Glutamatergic neuron (in vitro differentiated cells): ENCODE data around the gene P2RY13. TPM values are rescaled to one million over a fixed set of nuclear protein-coding genes. Genes with fewer than 3 reads are reported as not detected.

Experiments used
- DNase-seq: peaks from one replicate; pipeline ENCODE4 v3.0.0; 2022
- H3K27ac Mint-ChIP-seq: one replicate; pipeline ENCODE4 v1.8.0; 2020; ENCODE audit warnings: mild to moderate bottlenecking, mixed read lengths, inconsistent platforms; ENCODE audit not compliant: unreplicated experiment
- H3K27me3 Mint-ChIP-seq: one replicate; pipeline ENCODE4 v1.8.0; 2020; ENCODE audit warnings: mild to moderate bottlenecking, moderate library complexity, mixed read lengths, inconsistent platforms; ENCODE audit not compliant: unreplicated experiment
- H3K36me3 Mint-ChIP-seq: one replicate; pipeline ENCODE4 v1.8.0; 2020; ENCODE audit warnings: mild to moderate bottlenecking, mixed read lengths, inconsistent platforms; ENCODE audit not compliant: unreplicated experiment
- H3K4me1 Mint-ChIP-seq: one replicate; pipeline ENCODE4 v1.8.0; 2020; ENCODE audit warnings: mild to moderate bottlenecking, low read depth, mixed read lengths, inconsistent platforms; ENCODE audit not compliant: unreplicated experiment
- H3K4me3 Mint-ChIP-seq: one replicate; pipeline ENCODE4 v1.8.0; 2020; ENCODE audit warnings: mild to moderate bottlenecking, mixed read lengths, inconsistent platforms; ENCODE audit not compliant: unreplicated experiment
- H3K9me3 Mint-ChIP-seq: one replicate; pipeline ENCODE4 v1.8.0; 2020; ENCODE audit warnings: mild to moderate bottlenecking, moderate library complexity, mixed read lengths, inconsistent platforms; ENCODE audit not compliant: unreplicated experiment
- total RNA-seq: library from RNA; stranded (reverse); fragmentation: NEBNext Ultra II Directional; extraction: Animal tissue kit (Norgen Biotek cat#: 25700); gene quantifications from one replicate; pipeline ENCODE4 v1.2.1, GENCODE V29; 2021; ENCODE audit not compliant: unreplicated experiment
- TF ChIP-seq, protein P1 (sequence below): fragments of 200-600 bp; sonication (generic); IDR thresholded peaks from one replicate; pipeline ENCODE4 v1.5.0; 2021; ENCODE audit not compliant: partially characterized antibody, unreplicated experiment

The P2RY13 gene
- total RNA-seq, 1 donor from 2014 or later = not detected

DNA sequence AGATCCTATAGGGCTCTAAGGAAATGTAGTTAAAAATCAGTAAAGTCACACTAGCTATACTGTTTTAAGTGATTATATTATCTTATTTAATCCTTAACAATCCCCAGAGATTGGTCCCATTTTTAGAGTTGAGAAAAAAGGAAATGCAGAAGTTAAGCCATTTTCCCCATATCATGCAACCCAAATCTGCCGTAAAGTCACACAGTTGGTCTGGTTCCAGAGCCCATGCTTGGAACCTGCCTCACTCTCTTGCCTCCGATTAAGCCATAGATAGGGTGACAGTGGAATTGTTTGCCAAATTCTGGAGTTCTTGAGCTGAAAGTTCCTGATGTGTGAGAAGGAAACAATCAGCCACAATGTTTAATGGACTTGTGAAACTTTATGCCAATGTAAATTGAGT lies 2.3 kb upstream of the P2RY13 start:
- H3K4me3 Mint-ChIP-seq = no peak overlapping the region
- TF ChIP-seq, protein P1, sequence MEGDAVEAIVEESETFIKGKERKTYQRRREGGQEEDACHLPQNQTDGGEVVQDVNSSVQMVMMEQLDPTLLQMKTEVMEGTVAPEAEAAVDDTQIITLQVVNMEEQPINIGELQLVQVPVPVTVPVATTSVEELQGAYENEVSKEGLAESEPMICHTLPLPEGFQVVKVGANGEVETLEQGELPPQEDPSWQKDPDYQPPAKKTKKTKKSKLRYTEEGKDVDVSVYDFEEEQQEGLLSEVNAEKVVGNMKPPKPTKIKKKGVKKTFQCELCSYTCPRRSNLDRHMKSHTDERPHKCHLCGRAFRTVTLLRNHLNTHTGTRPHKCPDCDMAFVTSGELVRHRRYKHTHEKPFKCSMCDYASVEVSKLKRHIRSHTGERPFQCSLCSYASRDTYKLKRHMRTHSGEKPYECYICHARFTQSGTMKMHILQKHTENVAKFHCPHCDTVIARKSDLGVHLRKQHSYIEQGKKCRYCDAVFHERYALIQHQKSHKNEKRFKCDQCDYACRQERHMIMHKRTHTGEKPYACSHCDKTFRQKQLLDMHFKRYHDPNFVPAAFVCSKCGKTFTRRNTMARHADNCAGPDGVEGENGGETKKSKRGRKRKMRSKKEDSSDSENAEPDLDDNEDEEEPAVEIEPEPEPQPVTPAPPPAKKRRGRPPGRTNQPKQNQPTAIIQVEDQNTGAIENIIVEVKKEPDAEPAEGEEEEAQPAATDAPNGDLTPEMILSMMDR = no peak
- no peak for DNase-seq
- H3K27ac Mint-ChIP-seq = no peak overlapping the region
- peaks cover 2% of the 10 kb centered on the region for H3K9me3 Mint-ChIP-seq
- H3K36me3 Mint-ChIP-seq = no peaks in the 10 kb centered on the region
- no peaks in the 10 kb centered on the region for H3K27me3 Mint-ChIP-seq
- no peaks in the 10 kb centered on the region for H3K4me1 Mint-ChIP-seq

GRCh38 chr3:151330899-151331298 lies 1.6 kb upstream of the P2RY13 start:
- Mint-ChIP-seq H3K4me3 (no peak overlapping the region), H3K4me1 (no peaks in the 10 kb centered on the region), H3K36me3 (no peaks in the 10 kb centered on the region), H3K9me3 (peaks cover 2% of the 10 kb centered on the region), H3K27me3 (no peaks in the 10 kb centered on the region), H3K27ac (no peak overlapping the region)
- DNase-seq = no peak
- TF ChIP-seq, protein P1 = no peak

- Mint-ChIP-seq H3K27me3 (no peaks in the 10 kb centered on the region), H3K4me1 (no peaks in the 10 kb centered on the region), H3K27ac (no peak overlapping the region), H3K4me3 (no peak overlapping the region), H3K36me3 (no peaks in the 10 kb centered on the region), H3K9me3 (peaks cover 2% of the 10 kb centered on the region)
- TF ChIP-seq, protein P1 = no peak
- DNase-seq = no peak
These were observed 1.0 kb upstream of the P2RY13 start for GRCh38 chr3:151330379-151330778.

DNA sequence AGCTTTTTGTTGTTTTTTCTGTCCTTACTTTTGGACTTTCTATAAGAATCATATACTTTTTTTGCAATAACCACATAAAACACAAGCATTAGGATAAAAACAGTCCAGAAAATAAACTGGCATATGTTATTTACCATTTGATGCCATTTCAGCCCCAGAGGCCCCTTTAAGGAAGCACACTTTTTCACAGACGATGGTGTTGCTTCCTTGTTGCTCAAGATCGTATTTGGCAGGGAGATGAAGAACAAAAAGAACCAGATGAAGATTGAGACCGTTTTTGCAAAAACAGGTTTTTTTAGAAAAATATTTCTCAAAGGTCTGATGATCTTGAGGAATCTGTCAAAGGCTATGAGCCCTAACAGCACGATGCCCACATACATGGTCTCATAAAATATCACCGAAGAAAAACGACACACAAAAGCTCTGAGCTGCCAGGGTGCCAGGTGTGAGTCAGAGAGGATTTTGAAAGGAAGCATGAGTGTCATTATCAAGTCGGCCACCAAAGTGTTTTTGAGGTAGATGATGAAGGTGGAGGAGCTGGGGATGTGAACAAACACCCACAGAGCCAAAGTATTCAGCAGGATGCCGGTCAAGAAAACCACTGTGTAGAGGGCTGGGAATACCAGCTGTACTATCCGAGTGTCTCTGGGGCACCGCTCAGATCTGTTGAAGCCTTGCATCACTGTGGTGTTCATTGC lies 902 bp downstream of the P2RY13 start:
- Mint-ChIP-seq H3K4me1 (no peaks in the 10 kb centered on the region), H3K27ac (no peak overlapping the region), H3K9me3 (no peaks in the 10 kb centered on the region), H3K36me3 (no peaks in the 10 kb centered on the region), H3K4me3 (no peak overlapping the region), H3K27me3 (no peaks in the 10 kb centered on the region)
- no peak for DNase-seq
- TF ChIP-seq, protein P1 = no peak

GRCh38 chr3:151327571-151328198 lies 1.7 kb downstream of the P2RY13 start:
- H3K27me3 Mint-ChIP-seq = no peaks in the 10 kb centered on the region
- H3K36me3 Mint-ChIP-seq = no peaks in the 10 kb centered on the region
- H3K9me3 Mint-ChIP-seq = peaks cover 1% of the 10 kb centered on the region
- TF ChIP-seq, protein P1 = peak; percentile 74
- no peak for DNase-seq
- H3K4me1 Mint-ChIP-seq = no peaks in the 10 kb centered on the region
- H3K27ac Mint-ChIP-seq = no peak overlapping the region
- H3K4me3 Mint-ChIP-seq = no peak overlapping the region
